ENCODE results near the gene INPP5B. TPM values are rescaled to one million over a fixed set of nuclear protein-coding genes. Genes with fewer than 3 reads are reported as not detected.
A peak's percentile ranks its signal among the peaks of the same experiment; 100 is the strongest.

INPP5B gene
- total RNA-seq, 2 experiments from 2014 or later: 44.0 to 48.8 TPM

DNA sequence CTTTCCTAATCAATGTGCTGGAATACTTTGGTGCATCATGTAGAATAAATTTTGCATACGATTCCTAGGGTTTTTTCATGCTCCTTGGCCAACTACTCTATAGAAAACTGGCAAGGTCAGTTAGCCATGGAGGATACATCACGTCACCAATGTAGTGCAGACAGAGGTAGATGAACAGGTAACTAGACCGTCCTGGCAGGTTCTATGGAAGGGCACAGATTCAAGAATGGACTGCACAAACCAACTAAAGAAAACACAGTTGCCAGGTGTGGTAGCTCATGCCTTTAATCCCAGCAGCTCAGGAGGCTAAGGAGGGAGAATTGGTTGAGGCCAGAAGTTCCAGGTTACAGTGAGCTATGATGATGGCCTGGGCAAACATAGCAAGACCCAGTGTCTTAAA, 97.4 kb downstream of the INPP5B start:
- Mint-ChIP-seq H3K9me3 (no peaks in the 10 kb centered on the region), H3K4me3 (no peak overlapping the region), H3K27me3 (no peaks in the 10 kb centered on the region), H3K36me3 (peaks cover 26% of the 10 kb centered on the region), H3K27ac (no peak overlapping the region), H3K4me1 (peaks cover 29% of the 10 kb centered on the region)
- no peak for DNase-seq
- POLR2A ChIA-PET: no interaction called here
- no peak for ATAC-seq (ENCODE audit: low read depth)

GRCh38 chr1:37846647-37847339, 100.1 kb downstream of the INPP5B start:
- H3K9me3 Mint-ChIP-seq: no peaks in the 10 kb centered on the region
- H3K27ac Mint-ChIP-seq: peak overlapping the region; percentile 88
- POLR2A ChIA-PET: interaction anchor here (0.6 to 1.8 kb wide), 4 partner anchors 13 to 177 kb away, joined by 3 to 16 read pairs (median 3); partner anchors contain the start of genes C1orf122, CDCA8, MTF1 and YRDC
- H3K27me3 Mint-ChIP-seq: no peaks in the 10 kb centered on the region
- H3K4me1 Mint-ChIP-seq: peaks cover 26% of the 10 kb centered on the region
- H3K36me3 Mint-ChIP-seq: peaks cover 22% of the 10 kb centered on the region
- DNase-seq: no peak
- no peak for ATAC-seq (ENCODE audit: low read depth)
- H3K4me3 Mint-ChIP-seq: peak overlapping the region; percentile 87

- no peak for DNase-seq
- H3K27ac Mint-ChIP-seq: peak overlapping the region; percentile 88
- no peaks in the 10 kb centered on the region for H3K27me3 Mint-ChIP-seq
- peaks cover 24% of the 10 kb centered on the region for H3K36me3 Mint-ChIP-seq
- H3K4me3 Mint-ChIP-seq: peak overlapping the region; percentile 87
- POLR2A ChIA-PET: interaction anchor here (0.6 to 1.8 kb wide), 3 partner anchors 11 to 38 kb away, joined by 3 to 16 read pairs (median 4); partner anchors contain the start of gene MTF1
- peaks cover 26% of the 10 kb centered on the region for H3K4me1 Mint-ChIP-seq
- no peak for ATAC-seq (ENCODE audit: low read depth)
- no peaks in the 10 kb centered on the region for H3K9me3 Mint-ChIP-seq
Measured at GRCh38 chr1:37845786-37846185, 101.1 kb downstream of the INPP5B start.

GRCh38 chr1:37845049-37845646, 101.7 kb downstream of the INPP5B start:
- no peak overlapping the region for H3K4me3 Mint-ChIP-seq
- POLR2A ChIA-PET: interaction anchor here (1.0 to 1.2 kb wide), 2 partner anchors 11 to 1366 kb away, joined by 3 read pairs; no protein-coding TSS in a partner anchor
- DNase-seq (no peak), ATAC-seq (ENCODE audit: low read depth) (no peak)
- peaks cover 24% of the 10 kb centered on the region for H3K36me3 Mint-ChIP-seq
- no peaks in the 10 kb centered on the region for H3K27me3 Mint-ChIP-seq
- H3K4me1 Mint-ChIP-seq: peaks cover 26% of the 10 kb centered on the region
- H3K9me3 Mint-ChIP-seq: no peaks in the 10 kb centered on the region
- peak overlapping the region; percentile 53 for H3K27ac Mint-ChIP-seq

- Mint-ChIP-seq H3K36me3 (peaks cover 23% of the 10 kb centered on the region), H3K4me3 (no peak overlapping the region), H3K27me3 (no peaks in the 10 kb centered on the region), H3K4me1 (peaks cover 26% of the 10 kb centered on the region), H3K9me3 (no peaks in the 10 kb centered on the region), H3K27ac (no peak overlapping the region)
- POLR2A ChIA-PET: interaction anchor here (1.0 to 1.2 kb wide), 2 partner anchors 12 to 1366 kb away, joined by 3 read pairs; no protein-coding TSS in a partner anchor
- ATAC-seq (ENCODE audit: low read depth) (no peak), DNase-seq (no peak)
Measured at GRCh38 chr1:37844536-37844935, 102.3 kb downstream of the INPP5B start.

- H3K27ac Mint-ChIP-seq: no peak overlapping the region
- peaks cover 17% of the 10 kb centered on the region for H3K4me1 Mint-ChIP-seq
- H3K9me3 Mint-ChIP-seq: no peaks in the 10 kb centered on the region
- ATAC-seq (ENCODE audit: low read depth): no peak
- H3K27me3 Mint-ChIP-seq: no peaks in the 10 kb centered on the region
- DNase-seq: no peak
- H3K4me3 Mint-ChIP-seq: no peak overlapping the region
- H3K36me3 Mint-ChIP-seq: peaks cover 20% of the 10 kb centered on the region
- POLR2A ChIA-PET: no interaction called here
Measured at GRCh38 chr1:37841652-37842051, 105.2 kb downstream of the INPP5B start.

DNA sequence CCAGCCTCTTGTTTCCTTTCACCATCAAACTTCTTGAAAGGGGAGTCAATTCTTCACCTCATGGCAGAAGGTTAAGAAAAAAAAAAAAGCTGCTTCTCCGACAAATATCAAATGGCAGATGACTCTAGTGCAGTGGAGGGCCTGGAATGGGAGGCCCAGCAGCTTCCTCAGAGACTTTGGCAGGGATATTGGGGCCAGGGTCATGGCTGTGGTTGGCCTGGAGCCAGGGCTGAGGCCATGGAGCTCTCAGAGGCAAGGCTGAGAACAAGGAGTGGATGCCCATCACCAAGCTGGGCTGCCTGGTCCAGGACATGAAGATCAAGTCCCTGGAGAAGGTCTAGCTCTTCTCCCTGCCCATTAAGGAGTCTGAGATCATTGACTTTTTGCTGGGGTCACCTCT, 106.1 kb downstream of the INPP5B start:
- DNase-seq (no peak), ATAC-seq (ENCODE audit: low read depth) (no peak)
- Mint-ChIP-seq H3K36me3 (peaks cover 20% of the 10 kb centered on the region), H3K27ac (no peak overlapping the region), H3K9me3 (no peaks in the 10 kb centered on the region), H3K4me1 (peaks cover 9% of the 10 kb centered on the region), H3K27me3 (no peaks in the 10 kb centered on the region), H3K4me3 (no peak overlapping the region)
- POLR2A ChIA-PET: interaction anchor here (1.5 kb wide), 1 partner anchor 32 kb away, joined by 6 read pairs; the partner anchor contains the start of genes C1orf122 and YRDC

DNA sequence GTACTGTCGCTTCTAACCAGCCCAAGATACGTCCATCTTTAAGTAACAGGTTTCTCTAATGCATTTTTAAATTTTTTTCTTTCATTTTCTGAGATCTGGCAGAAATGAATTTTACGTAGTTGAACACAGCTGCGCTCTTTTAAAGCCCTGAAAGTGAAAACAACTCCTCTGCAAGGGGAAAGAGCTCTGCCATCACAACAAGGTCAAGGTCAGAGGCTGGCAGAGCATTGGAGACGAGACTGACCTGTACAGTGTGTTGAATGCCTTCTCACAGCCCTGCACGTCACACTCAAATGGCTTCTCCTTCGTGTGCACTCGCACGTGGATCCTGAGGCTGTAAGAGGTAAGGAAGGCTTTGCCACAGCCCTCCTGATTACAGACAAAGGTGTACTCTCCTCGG, 107.2 kb downstream of the INPP5B start:
- H3K36me3 Mint-ChIP-seq: peaks cover 19% of the 10 kb centered on the region
- no peak overlapping the region for H3K27ac Mint-ChIP-seq
- H3K4me1 Mint-ChIP-seq: peaks cover 7% of the 10 kb centered on the region
- H3K9me3 Mint-ChIP-seq: no peaks in the 10 kb centered on the region
- H3K4me3 Mint-ChIP-seq: no peak overlapping the region
- no peak for DNase-seq
- POLR2A ChIA-PET: interaction anchor here (1.5 kb wide), 1 partner anchor 31 kb away, joined by 6 read pairs; the partner anchor contains the start of genes C1orf122 and YRDC
- H3K27me3 Mint-ChIP-seq: no peaks in the 10 kb centered on the region
- no peak for ATAC-seq (ENCODE audit: low read depth)

GRCh38 chr1:37836788-37837187, 110.1 kb downstream of the INPP5B start:
- peaks cover 14% of the 10 kb centered on the region for H3K36me3 Mint-ChIP-seq
- POLR2A ChIA-PET: interaction anchor here (0.7 kb wide), 1 partner anchor 318 kb away, joined by 3 read pairs; no protein-coding TSS in a partner anchor
- no peaks in the 10 kb centered on the region for H3K9me3 Mint-ChIP-seq
- ATAC-seq (ENCODE audit: low read depth): no peak
- no peaks in the 10 kb centered on the region for H3K27me3 Mint-ChIP-seq
- H3K4me1 Mint-ChIP-seq: no peaks in the 10 kb centered on the region
- H3K4me3 Mint-ChIP-seq: no peak overlapping the region
- DNase-seq: no peak
- H3K27ac Mint-ChIP-seq: no peak overlapping the region

- DNase-seq (no peak), ATAC-seq (ENCODE audit: low read depth) (no peak)
- POLR2A ChIA-PET: no interaction called here
- Mint-ChIP-seq H3K9me3 (no peaks in the 10 kb centered on the region), H3K4me1 (no peaks in the 10 kb centered on the region), H3K36me3 (peaks cover 20% of the 10 kb centered on the region), H3K4me3 (no peak overlapping the region), H3K27me3 (no peaks in the 10 kb centered on the region), H3K27ac (no peak overlapping the region)
Measured at GRCh38 chr1:37831809-37832208, 115.0 kb downstream of the INPP5B start.

- POLR2A ChIA-PET: no interaction called here
- Mint-ChIP-seq H3K27me3 (no peaks in the 10 kb centered on the region), H3K36me3 (peaks cover 20% of the 10 kb centered on the region), H3K9me3 (no peaks in the 10 kb centered on the region), H3K4me3 (no peak overlapping the region), H3K27ac (no peak overlapping the region), H3K4me1 (no peaks in the 10 kb centered on the region)
- ATAC-seq (ENCODE audit: low read depth): no peak
- DNase-seq: no peak
Measured at GRCh38 chr1:37831109-37831508, 115.7 kb downstream of the INPP5B start.

- no peaks in the 10 kb centered on the region for H3K27me3 Mint-ChIP-seq
- peaks cover 2% of the 10 kb centered on the region for H3K4me1 Mint-ChIP-seq
- DNase-seq (no peak), ATAC-seq (ENCODE audit: low read depth) (no peak)
- no peak overlapping the region for H3K27ac Mint-ChIP-seq
- H3K4me3 Mint-ChIP-seq: no peak overlapping the region
- POLR2A ChIA-PET: interaction anchor here (0.7 kb wide), 1 partner anchor 730 kb away, joined by 6 read pairs; no protein-coding TSS in a partner anchor
- no peaks in the 10 kb centered on the region for H3K9me3 Mint-ChIP-seq
- H3K36me3 Mint-ChIP-seq: peaks cover 17% of the 10 kb centered on the region
Measured at GRCh38 chr1:37828410-37829074, 118.3 kb downstream of the INPP5B start.

GRCh38 chr1:37825506-37825905, 121.3 kb downstream of the INPP5B start:
- POLR2A ChIA-PET: no interaction called here
- ATAC-seq (ENCODE audit: low read depth): no peak
- peaks cover 23% of the 10 kb centered on the region for H3K36me3 Mint-ChIP-seq

More at GRCh38 chr1:37825506-37825905, 121.3 kb downstream of the INPP5B start:
- no peaks in the 10 kb centered on the region for H3K9me3 Mint-ChIP-seq
- no peak for DNase-seq
- H3K4me3 Mint-ChIP-seq: no peak overlapping the region
- no peaks in the 10 kb centered on the region for H3K27me3 Mint-ChIP-seq
- peaks cover 2% of the 10 kb centered on the region for H3K4me1 Mint-ChIP-seq
- H3K27ac Mint-ChIP-seq: no peak overlapping the region
